Mesodermal cell (in vitro differentiated cells): ENCODE data around the gene ZGLP1.

Experiments
- H3K27ac ChIP-seq: 2 replicates; pipeline ENCODE4 v1.7.0; 2013; ENCODE audit warnings: mild to moderate bottlenecking, low read depth, low read length, moderate library complexity; ENCODE audit not compliant: severe bottlenecking
- H3K36me3 ChIP-seq: 2 replicates; pipeline ENCODE4 v1.7.1; 2013; ENCODE audit warnings: mild to moderate bottlenecking, low read length, moderate library complexity; ENCODE audit not compliant: control insufficient read depth, insufficient read depth
- H3K4me1 ChIP-seq: one replicate; pipeline ENCODE4 v1.7.1; 2013; ENCODE audit warnings: mild to moderate bottlenecking, low read length; ENCODE audit not compliant: insufficient read depth, control insufficient read depth, poor library complexity, severe bottlenecking
- H3K4me3 ChIP-seq: 2 replicates; pipeline ENCODE4 v1.7.0; 2013; ENCODE audit warnings: low read length, control low read depth, mild to moderate bottlenecking; ENCODE audit not compliant: insufficient read depth, poor library complexity, severe bottlenecking; ENCODE audit errors: extremely low read depth
- H3K9me3 ChIP-seq: 2 replicates; pipeline ENCODE4 v1.7.1; 2013; ENCODE audit warnings: mild to moderate bottlenecking, low read length, moderate library complexity; ENCODE audit not compliant: control insufficient read depth
- WGBS, 2 experiments: methylation state at CpG; one replicate each; pipeline ENCODE4 v1.1.5; 2013; ENCODE audit warnings: missing lambda C conversion rate in 2 of 2; ENCODE audit not compliant: insufficient coverage in 2 of 2; 5-methylcytosine and 5-hydroxymethylcytosine counted together

The ZGLP1 gene

DNA sequence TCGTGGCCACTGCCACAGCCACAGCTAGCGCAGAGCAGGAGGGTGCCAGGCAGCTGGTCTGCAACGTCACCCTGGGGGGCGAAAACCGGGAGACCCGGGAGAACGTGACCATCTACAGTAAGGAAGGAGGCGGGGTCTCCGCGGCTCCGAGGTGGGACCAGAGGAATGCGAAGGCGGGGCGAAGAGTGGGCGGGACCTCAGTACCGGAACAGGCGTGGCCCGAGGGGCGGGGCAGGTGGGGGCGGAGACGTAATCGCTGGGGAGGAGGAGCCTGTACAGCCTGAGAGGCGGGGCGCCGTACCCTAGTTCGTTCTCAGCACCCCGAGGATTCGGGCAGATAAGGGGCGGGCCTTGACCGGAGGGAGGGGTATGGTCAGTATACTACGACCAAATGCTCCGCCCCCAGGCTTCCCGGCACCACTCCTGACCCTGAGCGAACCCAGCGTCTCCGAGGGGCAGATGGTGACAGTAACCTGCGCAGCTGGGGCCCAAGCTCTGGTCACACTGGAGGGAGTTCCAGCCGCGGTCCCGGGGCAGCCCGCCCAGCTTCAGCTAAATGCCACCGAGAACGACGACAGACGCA, 17.3 kb downstream of the ZGLP1 start:
- H3K9me3 ChIP-seq, result no peaks in the 10 kb centered on the region
- no peak overlapping the region for H3K27ac ChIP-seq
- no peaks in the 10 kb centered on the region for H3K36me3 ChIP-seq
- peaks cover 14% of the 10 kb centered on the region for H3K4me1 ChIP-seq
- 2% methylated on average over 33 to 42 of the region's 45 CpGs for WGBS, 2 experiments
- peak overlapping the region; percentile 6 for H3K4me3 ChIP-seq

DNA sequence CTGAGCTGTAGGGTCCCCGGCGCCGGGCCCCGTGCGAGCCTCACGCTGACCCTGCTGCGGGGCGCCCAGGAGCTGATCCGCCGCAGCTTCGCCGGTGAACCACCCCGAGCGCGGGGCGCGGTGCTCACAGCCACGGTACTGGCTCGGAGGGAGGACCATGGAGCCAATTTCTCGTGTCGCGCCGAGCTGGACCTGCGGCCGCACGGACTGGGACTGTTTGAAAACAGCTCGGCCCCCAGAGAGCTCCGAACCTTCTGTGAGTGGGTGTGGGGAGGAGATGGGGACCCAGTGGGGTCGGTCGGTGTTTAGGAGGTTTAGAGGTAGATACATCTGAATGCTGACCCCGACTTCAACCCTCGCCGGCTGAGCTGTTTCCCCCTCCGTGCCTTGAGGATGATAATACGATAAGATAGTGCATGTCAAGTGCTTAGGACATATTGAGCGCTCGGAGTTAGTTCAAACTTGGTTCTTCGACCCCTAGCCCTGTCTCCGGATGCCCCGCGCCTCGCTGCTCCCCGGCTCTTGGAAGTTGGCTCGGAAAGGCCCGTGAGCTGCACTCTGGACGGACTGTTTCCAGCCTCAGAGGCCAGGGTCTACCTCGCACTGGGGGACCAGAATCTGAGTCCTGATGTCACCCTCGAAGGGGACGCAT, 17.9 kb downstream of the ZGLP1 start:
- Histone ChIP-seq H3K36me3 (no peaks in the 10 kb centered on the region), H3K4me1 (peaks cover 14% of the 10 kb centered on the region), H3K27ac (no peak overlapping the region), H3K9me3 (no peaks in the 10 kb centered on the region), H3K4me3 (peak overlapping the region; percentile 22)
- 6 to 8% methylated on average over 43 to 48 of the region's 49 CpGs for WGBS, 2 experiments

- no peaks in the 10 kb centered on the region for H3K9me3 ChIP-seq
- H3K4me3 ChIP-seq, result peak overlapping the region; percentile 22
- H3K4me1 ChIP-seq, result peaks cover 14% of the 10 kb centered on the region
- WGBS, 2 experiments, result 1% methylated on average over 50 to 57 of the region's 57 CpGs
- H3K36me3 ChIP-seq, result no peaks in the 10 kb centered on the region
- no peak overlapping the region for H3K27ac ChIP-seq
Observed at GRCh38 chr19:10290876-10291553, 18.6 kb downstream of the ZGLP1 start.

DNA sequence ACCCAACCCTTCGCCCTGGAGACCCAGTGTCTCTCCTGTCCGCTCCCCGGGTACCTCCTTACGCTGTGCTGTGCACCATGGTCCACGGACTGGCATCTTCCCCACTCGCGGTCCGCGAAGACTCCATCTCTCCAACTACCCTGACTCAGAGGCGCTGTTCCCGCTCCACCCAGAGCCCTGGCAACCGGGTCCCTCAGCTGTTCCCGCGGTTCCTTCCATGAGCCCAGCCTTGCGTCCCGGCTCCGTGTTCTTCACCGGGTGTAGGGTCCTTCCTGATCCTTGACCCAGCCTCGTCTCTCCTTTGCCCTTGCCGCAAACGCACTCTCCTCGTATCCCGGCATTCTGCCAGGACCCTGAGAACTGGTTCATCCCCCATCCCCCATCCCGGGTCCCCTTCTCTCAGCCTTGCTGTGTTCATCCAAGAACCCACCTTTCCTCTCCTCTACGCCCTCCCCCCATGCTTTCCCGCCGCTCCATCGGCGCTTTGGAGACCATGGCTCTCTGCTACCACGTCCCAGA, 19.2 kb downstream of the ZGLP1 start:
- 3% methylated on average over 23 to 30 of the region's 30 CpGs for WGBS, 2 experiments
- H3K4me3 ChIP-seq, result peak overlapping the region; percentile 22

DNA sequence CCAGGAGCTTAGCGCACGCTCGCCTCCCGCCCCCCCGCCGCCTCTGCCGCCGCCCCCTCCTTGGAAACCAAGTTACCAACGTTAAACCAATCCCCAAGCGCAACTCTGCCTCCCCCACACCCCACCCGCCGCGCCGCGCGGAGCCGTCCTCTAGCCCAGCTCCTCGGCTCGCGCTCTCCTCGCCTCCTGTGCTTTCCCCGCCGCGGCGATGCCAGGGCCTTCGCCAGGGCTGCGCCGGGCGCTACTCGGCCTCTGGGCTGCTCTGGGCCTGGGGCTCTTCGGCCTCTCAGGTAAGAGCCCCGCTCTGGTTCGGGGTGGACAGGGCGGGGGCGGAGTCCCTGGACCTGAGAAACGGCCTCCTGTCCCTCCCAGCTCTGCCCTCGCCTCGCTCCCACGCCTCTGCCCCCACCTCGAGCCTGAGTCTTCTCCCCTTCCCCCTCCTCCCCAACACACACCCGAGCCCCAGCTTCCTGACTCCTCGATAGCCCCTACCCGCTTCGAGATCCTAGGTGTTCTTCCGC, 19.7 kb downstream of the ZGLP1 start, which contains the start of gene ICAM5:
Gene ICAM5, plus strand, starts transcription at position 117 of the 521 bp plus-strand sequence. Its CDS starts 92 bp downstream, at position 209.
- Histone ChIP-seq H3K36me3 (no peaks in the 10 kb centered on the region), H3K27ac (no peak within 1 kb of the TSS), H3K4me3 (peak within 1 kb of the TSS; percentile 24), H3K4me1 (peaks cover 14% of the 10 kb centered on the region), H3K9me3 (no peaks in the 10 kb centered on the region)
- 2 to 3% methylated on average over 24 to 39 of the region's 45 CpGs for WGBS, 2 experiments

More for the DNA sequence above, 19.2 kb downstream of the ZGLP1 start:
- Histone ChIP-seq H3K4me1 (peaks cover 14% of the 10 kb centered on the region), H3K36me3 (no peaks in the 10 kb centered on the region), H3K9me3 (no peaks in the 10 kb centered on the region), H3K27ac (no peak overlapping the region)

DNA sequence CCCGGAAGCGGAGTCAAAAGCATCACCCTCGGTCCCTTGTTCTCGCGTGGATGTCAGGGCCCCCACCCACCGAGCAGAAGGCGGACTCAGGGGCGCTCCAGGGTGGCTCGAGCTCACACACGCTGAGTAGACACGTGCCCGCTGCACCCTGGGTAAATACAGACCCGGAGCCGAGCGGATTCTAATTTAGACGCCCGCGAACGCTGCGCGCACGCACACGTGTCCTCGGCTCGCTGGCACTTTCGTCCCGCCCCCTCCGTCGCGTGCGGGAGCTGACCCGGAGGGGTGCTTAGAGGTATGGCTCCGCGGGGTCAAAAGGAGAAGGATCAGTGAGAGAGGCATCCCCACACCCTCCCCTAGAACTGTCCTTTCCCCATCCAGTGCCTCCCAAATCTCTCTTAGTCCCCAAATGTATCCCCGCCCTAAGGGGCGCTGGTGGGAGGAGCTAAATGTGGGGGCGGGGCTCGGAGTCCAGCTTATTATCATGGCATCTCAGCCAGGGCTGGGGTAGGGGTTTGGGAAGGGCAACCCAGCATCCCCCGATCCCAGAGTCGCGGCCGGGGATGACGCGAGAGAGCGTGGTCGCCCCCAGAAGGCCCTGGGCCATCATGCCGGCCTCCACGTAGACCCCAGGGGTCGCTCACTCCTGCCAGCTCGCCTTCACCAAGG, 20.3 kb downstream of the ZGLP1 start:
- 2 to 4% methylated on average over 28 to 44 of the region's 50 CpGs for WGBS, 2 experiments
- Histone ChIP-seq H3K27ac (no peak overlapping the region), H3K36me3 (no peaks in the 10 kb centered on the region), H3K9me3 (no peaks in the 10 kb centered on the region), H3K4me3 (peak overlapping the region; percentile 24), H3K4me1 (peaks cover 14% of the 10 kb centered on the region)

- no peaks in the 10 kb centered on the region for H3K9me3 ChIP-seq
- WGBS, 2 experiments, result 3 to 6% methylated on average over 13 to 16 of the region's 23 CpGs
- H3K36me3 ChIP-seq, result no peaks in the 10 kb centered on the region
- peak overlapping the region; percentile 24 for H3K4me3 ChIP-seq
- no peak overlapping the region for H3K27ac ChIP-seq
- H3K4me1 ChIP-seq, result peaks cover 14% of the 10 kb centered on the region
Observed at GRCh38 chr19:10288662-10289166, 20.9 kb downstream of the ZGLP1 start.

DNA sequence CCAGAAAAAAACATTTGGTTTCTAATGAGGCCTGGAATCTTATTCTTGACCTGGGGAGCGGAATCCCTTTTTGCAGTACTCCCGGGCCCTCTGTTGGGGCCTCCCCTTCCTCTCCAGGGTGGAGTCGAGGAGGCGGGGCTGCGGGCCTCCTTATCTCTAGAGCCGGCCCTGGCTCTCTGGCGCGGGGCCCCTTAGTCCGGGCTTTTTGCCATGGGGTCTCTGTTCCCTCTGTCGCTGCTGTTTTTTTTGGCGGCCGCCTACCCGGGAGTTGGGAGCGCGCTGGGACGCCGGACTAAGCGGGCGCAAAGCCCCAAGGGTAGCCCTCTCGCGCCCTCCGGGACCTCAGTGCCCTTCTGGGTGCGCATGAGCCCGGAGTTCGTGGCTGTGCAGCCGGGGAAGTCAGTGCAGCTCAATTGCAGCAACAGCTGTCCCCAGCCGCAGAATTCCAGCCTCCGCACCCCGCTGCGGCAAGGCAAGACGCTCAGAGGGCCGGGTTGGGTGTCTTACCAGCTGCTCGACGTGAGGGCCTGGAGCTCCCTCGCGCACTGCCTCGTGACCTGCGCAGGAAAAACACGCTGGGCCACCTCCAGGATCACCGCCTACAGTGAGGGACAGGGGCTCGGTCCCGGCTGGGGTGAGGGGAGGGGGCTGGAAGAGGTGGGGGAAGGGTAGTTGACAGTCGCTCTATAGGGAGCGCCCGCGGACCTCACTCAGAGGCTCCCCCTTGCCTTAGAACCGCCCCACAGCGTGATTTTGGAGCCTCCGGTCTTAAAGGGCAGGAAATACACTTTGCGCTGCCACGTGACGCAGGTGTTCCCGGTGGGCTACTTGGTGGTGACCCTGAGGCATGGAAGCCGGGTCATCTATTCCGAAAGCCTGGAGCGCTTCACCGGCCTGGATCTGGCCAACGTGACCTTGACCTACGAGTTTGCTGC, 22.5 kb downstream of the ZGLP1 start, which contains the start of gene ICAM4:
Gene ICAM4, plus strand, starts transcription at position 153 of the 935 bp plus-strand sequence. Its CDS starts 58 bp downstream, at position 211.
- Histone ChIP-seq H3K36me3 (no peaks in the 10 kb centered on the region), H3K4me3 (peak within 1 kb of the TSS; percentile 24), H3K9me3 (no peaks in the 10 kb centered on the region), H3K27ac (no peak within 1 kb of the TSS), H3K4me1 (peaks cover 14% of the 10 kb centered on the region)
- 9% methylated on average over 49 to 51 of the region's 59 CpGs for WGBS, 2 experiments

- 88 to 100% methylated on average over 1 to 3 of the region's 4 CpGs for WGBS, 2 experiments
- H3K27ac ChIP-seq, result no peak overlapping the region
- H3K9me3 ChIP-seq, result no peaks in the 10 kb centered on the region
- no peaks in the 10 kb centered on the region for H3K36me3 ChIP-seq
- no peak overlapping the region for H3K4me3 ChIP-seq
- H3K4me1 ChIP-seq, result peaks cover 2% of the 10 kb centered on the region
Observed at GRCh38 chr19:10285393-10285792, 24.2 kb downstream of the ZGLP1 start.
